ENCODE results near the gene TMEM250.

TMEM250 gene

DNA sequence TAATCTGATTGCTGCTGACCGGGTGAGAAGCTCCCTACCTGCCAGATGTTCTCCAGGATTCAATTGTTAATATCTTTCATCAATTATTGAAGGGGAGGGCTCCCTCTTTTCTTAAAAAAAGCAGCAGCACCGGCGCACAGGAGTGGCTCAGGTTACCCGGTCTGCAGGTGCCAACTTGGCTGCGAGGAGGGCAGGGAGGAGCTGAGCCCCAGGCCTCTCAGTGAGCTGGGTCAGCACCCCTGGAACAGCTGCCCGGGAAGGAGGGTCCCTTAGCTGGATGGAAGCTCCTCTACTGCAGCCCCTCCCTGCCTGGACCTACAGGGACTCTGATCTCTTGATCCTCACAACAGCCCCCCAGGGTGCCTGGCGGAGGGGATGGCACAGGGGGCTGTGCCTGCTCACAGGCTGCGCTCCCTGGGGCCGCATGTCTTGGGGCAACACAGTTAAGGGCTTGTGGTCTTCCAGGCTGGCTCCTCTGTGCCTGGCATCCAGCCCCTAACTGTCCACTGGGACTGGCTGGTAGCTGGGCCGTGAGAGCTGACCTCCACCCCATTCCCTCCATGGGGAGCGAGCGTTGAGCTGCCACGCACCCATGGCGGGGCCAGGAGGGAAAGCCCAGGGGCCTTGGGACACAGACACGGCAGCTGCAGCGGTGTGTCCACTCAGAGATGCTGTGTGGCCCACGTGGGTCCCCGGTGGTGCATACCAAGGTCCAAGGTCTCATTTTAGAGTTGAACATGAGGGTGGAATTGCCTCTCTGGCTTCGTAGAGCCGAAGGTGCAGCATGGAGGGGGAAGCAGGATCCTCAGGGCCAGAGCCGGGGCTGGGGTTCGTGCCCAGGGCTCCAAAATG, 28.6 kb upstream of the TMEM250 start:
- no peak for DNase-seq

DNA sequence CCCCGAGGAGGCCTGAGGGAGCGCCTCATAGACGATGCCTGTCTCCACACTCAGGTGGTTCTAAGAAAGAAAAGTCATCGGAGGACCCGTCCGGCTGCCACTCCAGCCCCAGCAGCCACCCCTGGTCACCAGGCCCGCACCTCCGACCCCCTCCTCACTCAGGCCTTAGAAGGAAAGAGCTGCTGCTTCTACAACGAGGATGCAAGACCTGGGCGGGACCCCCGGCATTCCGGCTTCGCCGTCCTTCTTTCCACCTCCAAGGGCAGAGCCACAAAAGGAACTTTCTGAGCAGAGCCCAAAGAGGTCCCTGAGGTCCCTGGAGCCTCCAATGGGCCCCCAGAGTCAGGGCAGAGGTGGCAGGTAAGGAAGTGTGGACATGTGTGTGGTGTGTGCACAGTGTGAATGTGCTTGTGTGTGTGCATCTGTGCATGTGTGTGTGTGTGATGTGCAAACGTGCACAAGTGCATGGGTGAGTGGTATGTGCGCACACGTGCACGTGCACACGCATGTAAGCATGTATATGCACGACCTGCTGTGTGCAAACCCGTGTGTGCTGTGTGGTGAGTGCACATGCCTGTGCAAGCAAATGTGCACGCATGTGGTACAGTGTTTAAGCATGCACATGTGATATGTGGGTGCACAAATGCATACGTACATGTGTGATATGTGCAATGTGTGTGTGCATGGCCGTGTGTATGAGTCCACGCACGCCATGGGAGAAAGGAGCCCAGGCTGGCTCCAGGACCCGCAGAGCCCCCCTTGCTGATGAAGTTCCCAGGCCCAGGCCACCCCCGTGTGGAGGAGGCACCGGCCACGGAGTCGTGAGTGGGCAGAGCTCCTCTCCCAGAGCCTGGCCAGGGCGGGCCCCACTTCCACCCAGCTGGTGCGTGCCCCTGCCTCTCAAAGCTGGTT, 27.7 kb upstream of the TMEM250 start:
- no peak for DNase-seq

DNA sequence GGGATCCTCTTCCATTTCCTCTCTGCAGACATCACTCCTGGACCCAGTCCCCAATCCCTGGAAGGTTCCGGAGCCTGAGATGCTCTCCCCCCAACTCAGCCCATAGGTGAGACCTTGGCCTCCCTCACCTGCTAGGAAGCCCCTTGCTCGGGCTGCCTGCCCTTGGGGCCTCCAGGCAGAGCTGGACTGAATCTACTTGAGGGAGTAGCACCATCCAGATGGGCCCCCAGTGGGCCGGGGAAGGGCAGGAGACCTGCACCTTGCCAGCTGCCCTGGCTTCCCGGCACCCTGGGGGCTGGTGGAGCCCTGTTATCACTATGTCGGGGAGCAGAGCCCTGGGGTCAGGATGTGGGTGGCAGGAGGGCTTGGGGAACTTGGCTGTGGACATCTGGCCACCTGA, 26.9 kb upstream of the TMEM250 start:
- no peak for DNase-seq

DNA sequence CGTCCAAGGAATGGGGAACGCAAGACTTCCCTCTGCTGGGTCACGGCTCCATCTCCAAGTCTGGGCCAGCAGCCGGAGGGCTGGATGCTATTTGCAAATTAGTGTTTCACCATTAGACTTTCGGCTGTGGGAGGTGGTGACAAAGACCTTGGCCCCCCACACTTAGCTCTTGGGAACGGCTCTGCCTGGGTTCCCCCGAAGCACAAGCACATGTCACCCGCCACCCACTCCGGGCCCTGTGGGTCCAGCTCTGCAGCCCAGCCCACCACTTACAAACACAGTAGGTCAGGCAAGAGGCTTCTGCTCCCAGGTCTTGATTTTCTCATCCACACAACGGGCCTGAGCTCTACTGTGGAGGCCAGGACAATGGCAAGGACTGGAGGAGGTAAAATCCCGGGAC, 25.8 kb upstream of the TMEM250 start:
- DNase-seq: no peak

DNA sequence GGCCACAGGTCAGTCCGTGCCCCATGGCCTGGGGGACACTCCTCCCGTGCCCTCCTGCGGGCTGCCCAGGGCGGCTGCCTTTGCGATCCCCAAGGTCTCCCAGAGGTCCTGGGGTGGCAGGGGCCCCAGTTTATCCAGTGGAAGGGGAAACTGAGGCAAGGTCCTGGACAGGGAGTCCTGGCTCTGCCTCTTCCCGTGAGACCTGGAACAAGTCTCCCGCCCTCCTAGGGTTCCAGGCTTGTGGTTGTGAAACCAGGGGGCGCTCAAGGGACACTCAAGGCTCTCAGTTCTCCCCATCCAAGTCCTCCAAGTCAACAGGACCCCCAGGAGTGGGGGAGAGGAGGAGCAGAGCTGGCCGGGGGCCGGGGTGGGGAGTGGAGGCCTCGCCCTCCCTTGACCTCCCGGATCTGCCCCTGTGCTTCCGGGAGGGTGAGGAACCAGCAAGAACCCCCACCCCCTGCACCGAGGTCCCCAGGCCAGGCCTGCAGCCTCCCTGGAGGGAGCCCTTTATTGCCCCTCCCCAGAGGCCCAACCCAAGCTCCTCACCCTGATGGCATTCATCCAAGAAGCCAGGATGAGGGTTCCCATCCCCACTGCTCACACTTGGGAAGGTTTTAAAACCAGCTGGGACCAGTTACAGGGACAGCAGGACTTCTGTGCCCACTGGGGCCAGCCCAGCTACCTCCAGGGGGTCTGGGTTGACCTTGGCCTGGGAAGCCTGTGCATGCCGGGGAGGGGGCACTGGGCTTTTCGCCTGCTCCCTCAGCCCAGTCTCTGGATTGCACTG, 24.7 kb upstream of the TMEM250 start:
- no peak for DNase-seq

DNA sequence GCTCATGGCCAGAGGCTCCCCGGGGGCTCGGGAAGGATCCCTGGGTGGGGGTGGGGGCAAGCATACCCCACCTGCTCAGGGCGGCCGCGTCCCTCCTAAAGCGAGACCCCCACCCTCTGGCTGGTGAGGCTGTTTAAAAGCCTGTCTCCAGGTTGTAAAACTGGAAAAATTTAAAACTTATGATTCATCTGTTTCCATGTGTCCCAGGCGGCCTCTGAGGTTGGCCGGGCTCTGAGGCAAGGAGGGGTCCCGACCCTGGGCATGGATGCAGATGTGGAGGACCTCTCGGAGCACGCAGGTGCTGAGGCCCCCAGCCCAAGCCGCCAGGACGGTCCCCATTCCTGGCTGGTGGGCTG, 24.2 kb upstream of the TMEM250 start:
- no peak for DNase-seq

DNA sequence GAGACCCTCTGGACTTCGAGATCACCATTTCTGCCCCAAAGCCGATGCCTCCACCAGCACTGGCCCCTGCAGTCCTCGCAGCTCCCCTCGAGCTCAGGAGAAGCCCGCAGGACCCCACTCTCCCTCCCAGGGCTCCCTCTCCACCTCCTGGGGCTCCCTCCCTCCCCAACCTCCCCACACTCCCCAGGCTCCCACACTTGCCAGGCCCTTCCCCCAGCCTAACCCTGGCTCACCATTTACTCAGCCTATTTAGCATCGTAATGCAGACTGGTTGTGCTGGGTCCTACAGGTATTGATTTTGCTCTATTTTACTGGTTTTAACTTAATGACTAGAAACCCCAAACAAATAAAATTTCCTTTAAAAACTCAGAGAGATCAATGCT, 23.7 kb upstream of the TMEM250 start:
- no peak for DNase-seq

DNA sequence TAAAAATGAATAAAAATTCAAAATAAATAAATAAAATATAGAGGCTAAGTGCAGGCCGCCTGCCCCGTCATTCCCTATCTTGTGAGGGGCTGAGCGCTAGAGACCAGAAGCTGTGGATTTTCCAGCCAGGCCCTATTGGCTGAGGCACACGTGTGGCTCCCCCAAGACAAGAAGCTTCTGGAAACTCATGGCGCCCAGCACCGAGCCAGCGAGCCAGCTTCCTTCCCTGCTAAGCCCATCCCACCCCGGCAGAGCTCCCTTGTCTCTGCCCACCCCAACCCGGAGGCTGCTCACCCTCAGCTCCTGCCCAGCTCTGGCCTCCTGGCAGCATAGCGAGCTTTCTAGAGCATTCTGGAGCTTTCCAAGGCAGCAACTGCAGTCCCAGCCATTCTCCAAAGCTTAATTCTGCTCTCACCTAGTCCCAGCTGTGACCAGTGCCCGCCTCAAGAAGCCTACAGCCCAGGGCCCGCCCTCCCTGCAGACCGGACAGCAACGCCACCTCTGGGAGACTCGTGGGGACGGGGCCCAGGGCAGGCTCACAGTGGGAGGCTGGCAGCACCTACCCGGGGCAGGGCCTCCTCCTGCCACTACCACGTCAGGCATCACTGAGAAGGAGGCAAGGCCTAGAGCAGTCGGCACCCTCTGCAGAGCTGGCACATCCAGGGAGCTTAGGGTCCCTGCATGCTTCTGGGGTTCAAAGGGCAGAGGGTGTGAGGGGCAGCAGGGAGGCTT, 23.2 kb upstream of the TMEM250 start:
- DNase-seq: no peak

DNA sequence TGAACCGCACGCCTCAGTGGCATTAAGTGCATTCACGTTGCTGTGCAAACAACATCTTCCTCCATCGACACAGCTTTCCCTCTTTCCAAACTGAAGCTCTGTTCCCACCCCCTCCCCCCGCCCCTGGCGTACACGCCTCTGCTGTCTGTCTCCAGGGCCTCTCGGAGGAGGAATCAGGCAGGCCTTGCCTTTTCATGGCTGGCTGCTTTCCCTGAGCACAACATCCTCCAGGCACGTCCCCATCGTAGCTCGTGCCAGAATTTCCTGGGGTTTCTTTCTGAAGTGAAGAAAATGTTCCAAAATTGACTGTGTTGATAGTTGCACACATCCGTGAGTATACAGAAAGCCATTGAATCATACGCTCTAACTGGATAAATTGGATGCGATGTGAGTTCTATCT, 22.3 kb upstream of the TMEM250 start:
- DNase-seq: no peak

DNA sequence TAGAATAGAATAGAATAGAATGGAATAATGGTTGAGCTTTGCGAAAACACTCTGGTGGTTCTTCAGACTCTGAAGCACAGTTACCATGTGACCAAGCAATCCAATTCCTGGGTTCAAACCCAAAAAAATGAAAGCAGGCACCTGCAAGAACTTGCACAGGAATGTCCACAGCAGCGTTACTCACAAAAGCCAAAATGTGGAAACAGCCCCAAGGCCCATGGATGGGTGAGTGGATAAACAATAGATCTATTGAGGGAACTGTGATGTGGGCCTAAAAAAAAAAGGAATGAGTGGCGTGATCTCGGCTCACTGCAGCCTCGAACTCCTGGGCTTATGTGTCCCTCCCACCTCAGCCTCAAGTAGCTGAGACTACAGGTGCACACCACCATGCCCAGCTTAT, 21.4 kb upstream of the TMEM250 start:
- no peak for DNase-seq

DNA sequence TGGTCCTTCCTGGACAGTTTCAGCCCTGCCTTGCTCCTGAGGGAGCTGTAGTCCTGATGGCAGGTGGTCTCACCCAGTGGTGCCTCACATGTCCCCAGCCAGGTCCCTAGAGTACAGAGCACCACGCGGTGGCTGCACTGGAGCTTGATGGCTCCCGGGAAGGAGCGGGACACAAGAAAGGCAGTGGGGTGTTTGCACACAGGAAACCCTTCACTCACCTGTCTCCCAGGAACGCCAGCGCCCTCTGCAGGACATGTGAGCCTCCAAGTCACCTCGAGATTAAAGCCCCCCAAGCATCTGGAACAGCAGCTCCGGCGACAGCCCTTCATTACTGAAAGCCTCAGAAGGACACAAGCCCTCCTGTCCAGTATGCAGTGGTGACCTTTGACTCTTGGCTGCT, 19.9 kb upstream of the TMEM250 start:
- peak in 2 of 5 experiments; percentile 28 to 45 for DNase-seq

DNA sequence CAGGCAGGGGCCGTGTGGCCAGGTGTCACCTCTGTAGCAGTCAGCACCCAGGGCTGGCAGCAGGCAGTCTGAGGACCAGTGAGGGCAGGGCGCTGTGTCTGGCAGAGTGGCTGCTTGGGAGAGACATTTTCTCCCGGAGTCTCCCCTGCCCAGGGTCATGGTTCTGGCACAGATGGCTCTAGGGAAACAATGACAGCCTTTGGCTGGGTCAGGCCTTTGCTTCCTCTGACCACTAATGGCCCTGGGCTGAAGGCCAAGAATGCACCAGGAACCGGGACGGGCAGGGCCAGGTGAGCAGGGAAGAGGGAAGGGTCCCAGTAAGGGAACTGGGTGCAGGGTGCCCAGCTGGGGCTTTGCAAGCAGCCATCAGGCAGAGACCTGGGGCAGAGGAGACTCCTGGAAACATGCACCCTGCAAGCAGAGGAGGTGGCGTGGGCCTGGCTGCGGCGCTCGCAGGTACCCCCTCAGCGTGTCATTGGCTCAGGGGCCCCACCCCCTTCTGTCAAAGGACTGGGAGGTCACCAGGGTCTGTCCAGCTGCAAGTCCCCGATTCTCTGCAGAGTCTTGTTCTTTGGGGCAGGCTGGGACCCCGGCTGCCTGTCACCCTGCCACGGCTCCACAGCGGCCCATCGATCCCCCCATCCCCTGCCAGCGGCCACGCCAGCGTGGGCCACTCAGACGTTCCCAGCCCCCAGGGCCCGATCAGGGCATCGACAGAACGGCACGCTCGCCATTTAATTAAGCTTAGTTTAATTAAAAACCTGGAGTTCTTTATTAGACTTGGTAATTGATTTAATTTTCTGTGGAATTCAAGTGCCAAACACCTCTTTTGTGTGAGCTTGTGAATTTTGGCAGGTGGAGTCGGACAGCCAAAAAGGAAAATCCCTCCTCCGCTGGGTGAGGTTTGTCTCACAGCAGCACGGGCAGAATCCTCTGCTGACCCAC, 18.9 kb upstream of the TMEM250 start:
- DNase-seq: no peak

DNA sequence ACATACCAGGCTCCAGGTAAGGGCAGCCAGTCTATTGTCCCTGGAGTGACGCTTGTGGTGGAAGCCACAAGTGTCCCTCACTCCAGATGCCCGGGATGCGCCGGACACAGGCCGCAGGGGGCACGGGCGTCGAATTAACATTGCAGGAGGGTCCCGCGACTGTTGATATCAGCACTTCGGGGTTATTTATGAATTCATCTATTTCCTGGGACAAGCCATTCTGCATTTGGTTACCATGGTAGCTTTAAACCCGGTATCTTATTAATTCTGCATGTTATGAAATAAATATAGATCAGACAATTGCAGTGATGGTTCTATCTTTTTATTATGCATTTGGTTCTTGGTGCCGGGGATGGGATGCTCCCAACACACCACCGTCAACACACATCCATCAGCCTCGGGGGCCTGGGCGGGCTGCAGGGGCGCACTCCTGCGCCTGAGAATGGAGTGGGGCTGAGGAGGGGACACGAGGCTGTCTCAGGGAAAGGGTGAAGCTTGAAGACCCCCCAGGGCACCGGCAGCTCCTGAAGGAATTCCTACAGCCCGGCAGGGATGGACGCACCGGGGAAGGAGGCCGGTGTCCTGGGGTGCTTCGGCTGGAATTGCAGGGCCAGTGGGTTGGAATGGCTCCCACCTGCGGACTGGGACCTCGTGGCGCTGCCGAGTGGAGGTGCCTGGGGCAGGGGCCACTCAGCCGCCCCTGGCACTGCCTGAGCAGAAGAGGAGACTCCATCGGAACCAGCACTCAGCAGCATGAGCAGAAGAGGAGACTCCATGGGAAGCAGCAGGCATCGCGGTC, 17.7 kb upstream of the TMEM250 start:
- no peak for DNase-seq

DNA sequence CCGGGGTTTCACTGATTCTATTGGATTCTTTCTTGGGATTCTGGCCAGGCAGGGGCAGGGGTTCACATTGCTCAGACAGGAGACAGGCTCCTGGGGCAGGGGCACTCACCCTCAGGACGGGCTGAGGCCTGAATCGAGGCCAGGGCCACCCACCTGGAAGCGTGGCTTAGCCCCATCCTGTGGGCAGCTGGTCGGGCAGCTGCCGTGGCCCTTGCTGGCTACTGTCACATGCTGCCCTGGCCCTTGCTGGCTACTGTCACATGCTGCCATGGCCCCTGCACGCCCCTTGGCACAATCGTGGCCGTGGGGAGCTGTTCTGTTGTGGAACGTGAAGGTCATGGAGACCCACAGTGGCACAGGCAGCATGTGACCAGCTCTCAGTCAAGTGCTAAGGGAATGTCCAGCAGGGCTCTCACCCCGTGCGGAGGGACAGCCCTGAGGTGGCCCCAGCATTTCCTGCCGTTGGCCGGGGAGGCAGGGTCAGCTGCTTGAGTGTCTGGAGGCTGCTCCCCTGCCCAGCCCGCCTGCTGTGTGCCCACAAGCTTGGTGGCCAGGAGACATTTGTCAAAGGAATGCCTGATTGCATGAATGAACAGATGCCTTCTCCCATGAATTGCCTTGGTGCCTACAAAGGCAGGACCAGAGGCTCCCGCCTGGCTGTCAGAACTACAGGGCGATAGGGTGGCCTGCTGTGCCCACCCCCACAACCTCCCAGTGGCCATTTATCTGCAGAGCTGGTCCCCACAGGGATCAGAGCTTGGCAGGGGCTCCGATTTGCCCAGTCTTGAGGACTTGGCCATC, 16.9 kb upstream of the TMEM250 start:
- no peak for DNase-seq

DNA sequence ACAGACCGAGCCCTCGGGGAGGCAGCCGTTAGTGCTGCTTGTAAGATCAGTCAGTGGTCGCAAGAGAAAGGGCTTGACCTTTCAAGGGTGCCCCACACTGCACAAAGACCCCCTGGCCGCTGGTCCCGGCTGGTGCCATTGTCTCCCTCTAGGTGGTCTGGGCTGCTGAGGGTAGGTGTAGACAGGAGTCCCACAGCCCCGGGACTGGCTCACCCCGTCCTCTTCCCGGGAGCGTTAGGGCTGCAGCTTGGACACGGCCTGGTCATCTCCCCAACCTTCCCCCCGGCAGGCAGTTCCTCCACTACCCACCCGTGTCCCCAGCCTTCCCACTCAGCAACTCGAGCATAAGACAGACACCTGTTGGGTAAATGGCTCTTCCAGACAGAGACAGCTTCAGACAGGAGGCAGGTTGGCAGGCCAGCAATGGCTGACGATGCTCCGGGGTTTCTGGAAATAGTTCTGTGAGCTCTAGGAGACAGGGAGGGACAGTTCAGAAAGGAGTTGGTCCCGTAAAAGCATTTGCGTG, 15.3 kb upstream of the TMEM250 start:
- DNase-seq: no peak

DNA sequence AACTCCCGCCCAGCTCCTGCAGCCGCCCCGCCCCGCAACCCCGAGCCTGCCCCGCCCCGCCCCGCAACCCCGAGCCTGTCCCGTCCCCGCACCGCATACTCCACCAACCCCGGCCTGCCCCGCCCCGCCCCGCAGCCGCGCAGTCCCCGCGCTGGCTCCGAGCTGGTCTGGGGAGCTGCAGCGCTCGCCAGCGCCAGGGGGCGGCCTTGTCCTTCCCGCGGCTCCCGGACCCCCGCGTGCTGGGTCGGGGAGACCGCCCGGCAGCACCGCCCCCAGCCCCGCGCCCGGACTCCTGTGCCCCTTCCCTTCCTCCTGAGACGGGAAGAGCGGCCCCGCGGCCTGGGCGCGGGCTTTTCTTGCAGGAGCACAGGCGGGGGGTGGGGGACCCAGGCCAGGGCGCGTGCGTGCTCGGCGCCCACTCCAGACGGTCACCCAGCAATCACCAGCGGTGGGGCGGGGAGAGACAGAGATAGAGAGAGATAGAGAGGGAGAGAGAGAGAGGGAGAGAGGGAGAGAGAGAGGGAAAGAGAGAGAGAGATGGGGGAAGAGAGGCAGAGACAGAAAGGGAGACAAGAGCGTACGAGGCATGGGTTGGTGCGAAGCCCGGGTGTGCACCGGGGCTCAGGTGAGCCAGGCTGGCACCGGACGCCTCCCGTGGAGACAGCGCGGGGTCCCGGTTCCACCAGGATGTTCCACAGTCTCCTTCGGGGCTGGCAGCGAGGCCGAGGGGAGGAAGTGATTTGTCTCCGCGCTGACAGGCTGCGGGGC, 14.7 kb upstream of the TMEM250 start:
- no peak for DNase-seq

DNA sequence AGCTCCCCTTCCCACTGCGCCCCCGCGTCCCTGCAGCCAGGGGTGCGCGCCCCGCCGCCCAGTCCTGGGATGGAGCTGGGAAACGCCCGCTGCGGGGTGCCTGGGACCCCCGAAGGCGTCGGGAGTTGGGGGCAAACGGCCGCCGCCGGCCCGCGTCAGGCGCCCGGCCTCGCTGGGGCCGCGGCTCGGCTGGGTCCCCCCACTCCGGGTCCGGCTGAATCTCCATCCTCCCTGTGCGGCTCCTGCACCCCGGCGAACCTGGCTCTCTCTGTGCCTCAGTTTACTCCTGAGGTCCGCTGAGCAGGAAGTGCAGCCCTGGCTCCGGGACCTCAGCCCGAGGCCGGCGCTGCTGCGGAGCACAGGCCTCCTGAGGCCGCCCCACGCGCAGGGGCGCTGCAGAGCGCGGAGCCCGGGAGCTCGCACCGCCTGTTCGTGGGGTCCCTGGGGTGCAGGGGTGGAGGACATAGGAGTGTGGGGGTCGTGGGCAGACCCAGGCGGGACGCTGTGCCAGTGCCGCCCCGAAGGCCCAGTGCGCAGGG, 13.9 kb upstream of the TMEM250 start:
- no peak for DNase-seq

Measured in T-helper 2 cell (primary cell).